Neural cell (in vitro differentiated cells): ENCODE measurements around the gene DAZAP1. TPM values are rescaled to one million over a fixed set of nuclear protein-coding genes. Genes with fewer than 3 reads are reported as not detected.

Source experiments
- H2AFZ ChIP-seq: fragments of 200-600, 300-800 bp; sonication (generic), shearing (Covaris generic); 2 replicates; pipeline ENCODE4 v1.6.0; 2014; ENCODE audit warnings: low read depth, mild to moderate bottlenecking, antibody characterized with exemption, low read length, moderate library complexity
- H3F3A ChIP-seq: fragments of 200-600 bp; shearing (Covaris generic); 2 replicates; pipeline ENCODE4 v1.6.1; 2016; ENCODE audit warnings: mild to moderate bottlenecking, moderate library complexity, mixed read lengths, antibody characterized with exemption, low read length; ENCODE audit not compliant: insufficient read depth, poor library complexity, severe bottlenecking
- H3K27ac ChIP-seq: fragments of 200-600, 300-800 bp; sonication (generic), shearing (Covaris generic); 2 replicates; pipeline ENCODE4 v1.5.1; 2014; ENCODE audit warnings: mild to moderate bottlenecking, low read length, moderate library complexity
- H3K27me3 ChIP-seq: fragments of 300-800, 200-600 bp; sonication (generic), shearing (Covaris generic); 2 replicates; pipeline ENCODE4 v1.6.0; 2014; ENCODE audit warnings: mild to moderate bottlenecking, low read depth, low read length, moderate library complexity; ENCODE audit not compliant: insufficient read depth
- H3K36me3 ChIP-seq: fragments of 300-800, 200-600 bp; sonication (generic), shearing (Covaris generic); 2 replicates; pipeline ENCODE4 v1.5.1; 2014; ENCODE audit warnings: mild to moderate bottlenecking, antibody characterized with exemption, low read length, moderate library complexity; ENCODE audit not compliant: insufficient read depth
- H3K4me2 ChIP-seq: fragments of 300-800, 200-600 bp; sonication (generic), shearing (Covaris generic); 2 replicates; pipeline ENCODE4 v1.6.0; 2014; ENCODE audit warnings: mild to moderate bottlenecking, low read length
- H3K4me3 ChIP-seq: fragments of 300-800, 200-600 bp; sonication (generic), shearing (Covaris generic); 2 replicates; pipeline ENCODE4 v1.5.1; 2014; ENCODE audit warnings: mild to moderate bottlenecking, low read length, moderate library complexity
- H3K79me2 ChIP-seq: fragments of 200-600 bp; shearing (Covaris generic); replicated peaks from 2 replicates; pipeline ENCODE4 v1.6.0; 2014; ENCODE audit warnings: mild to moderate bottlenecking, low read length, moderate library complexity; ENCODE audit not compliant: insufficient read depth
- H3K9ac ChIP-seq: fragments of 300-800, 200-600 bp; sonication (generic), shearing (Covaris generic); 2 replicates; pipeline ENCODE4 v1.6.1; 2016; ENCODE audit warnings: mild to moderate bottlenecking, low read length, mixed read lengths
- H3K9me2 ChIP-seq: fragments of 200-600 bp; shearing (Covaris generic); 2 replicates; pipeline ENCODE4 v1.6.1; 2016; ENCODE audit warnings: mild to moderate bottlenecking, low read length, mixed read lengths; ENCODE audit not compliant: insufficient read depth
- H3K9me3 ChIP-seq: fragments of 200-600, 300-800 bp; sonication (generic), shearing (Covaris generic); 2 replicates; pipeline ENCODE4 v1.6.1; 2016; ENCODE audit warnings: mild to moderate bottlenecking, mixed run types, low read length, moderate library complexity, mixed read lengths
- H4K20me1 ChIP-seq: fragments of 200-600 bp; shearing (Covaris generic); 2 replicates; pipeline ENCODE4 v1.6.1; 2016; ENCODE audit warnings: mild to moderate bottlenecking, mixed run types; ENCODE audit not compliant: insufficient read depth
- CTCF ChIP-seq: fragments of 450-650 bp; IDR thresholded peaks from 2 replicates; pipeline ENCODE4 v1.5.1; 2014; ENCODE audit warnings: antibody characterized with exemption, mild to moderate bottlenecking, moderate library complexity; ENCODE audit not compliant: poor library complexity, severe bottlenecking
- EP300 ChIP-seq: fragments of 450-650 bp; conservative IDR thresholded peaks from 2 replicates; pipeline ENCODE4 v1.6.1; 2014; ENCODE audit warnings: antibody characterized with exemption, mild to moderate bottlenecking, moderate library complexity; ENCODE audit not compliant: poor library complexity, severe bottlenecking
- EZH2 ChIP-seq: fragments of 200-600, 300-800 bp; shearing (Covaris generic), sonication (generic); IDR thresholded peaks from 2 replicates; pipeline ENCODE4 v1.6.1; 2014; ENCODE audit warnings: antibody characterized with exemption, low read length, borderline replicate concordance, mild to moderate bottlenecking; ENCODE audit not compliant: insufficient read depth, poor library complexity, severe bottlenecking
- MXI1 ChIP-seq: fragments of 450-650 bp; conservative IDR thresholded peaks from 2 replicates; pipeline ENCODE4 v1.6.1; 2014; ENCODE audit warnings: antibody characterized with exemption, mild to moderate bottlenecking; ENCODE audit not compliant: poor library complexity, severe bottlenecking
- POLR2AphosphoS5 ChIP-seq: IDR thresholded peaks from 2 replicates; pipeline ENCODE4 v1.6.1; 2012
- RAD21 ChIP-seq: fragments of 450-650 bp; conservative IDR thresholded peaks from 2 replicates; pipeline ENCODE4 v1.6.1; 2014; ENCODE audit warnings: antibody characterized with exemption, mild to moderate bottlenecking, moderate library complexity
- SMC3 ChIP-seq: fragments of 450-650 bp; conservative IDR thresholded peaks from 2 replicates; pipeline ENCODE4 v1.6.1; 2014; ENCODE audit warnings: antibody characterized with exemption, mild to moderate bottlenecking, moderate library complexity; ENCODE audit not compliant: poor library complexity
- TAF1 ChIP-seq: IDR thresholded peaks from 2 replicates; pipeline ENCODE4 v1.6.1; 2012; ENCODE audit warnings: low read depth
- polyA plus RNA-seq: library from polyadenylated mRNA; depleted of rRNA; stranded (reverse); fragments of >200 nt; gene quantifications from 2 replicates; pipeline ENCODE4 v1.2.3, GENCODE V29; 2014
- TF ChIP-seq, protein P1 (sequence below): IDR thresholded peaks from 2 replicates; pipeline ENCODE4 v1.6.1; 2012; ENCODE audit warnings: borderline replicate concordance

The DAZAP1 gene
- polyA plus RNA-seq, 1 donor from 2014 or later: 60.5 TPM

GRCh38 chr19:1438035-1438932 is 30.9 kb downstream of the DAZAP1 start, which contains the start of gene RPS15:
Gene RPS15, plus strand, starts transcription at chr19:1438396. Its CDS starts 30 bp downstream, at chr19:1438426.
- no peak within 1 kb of the TSS for H2AFZ ChIP-seq
- H3K9me2 ChIP-seq: no peaks in the 10 kb centered on the region
- no peaks in the 10 kb centered on the region for H3K36me3 ChIP-seq
- peak within 1 kb of the TSS; percentile 44 for H3K4me2 ChIP-seq
- peaks cover 4% of the 10 kb centered on the region for H3F3A ChIP-seq
- H3K9me3 ChIP-seq: no peaks in the 10 kb centered on the region
- peaks cover 4% of the 10 kb centered on the region for H4K20me1 ChIP-seq
- H3K27me3 ChIP-seq: no peaks in the 10 kb centered on the region
- peak within 1 kb of the TSS; percentile 82 for H3K27ac ChIP-seq
- H3K9ac ChIP-seq: peak within 1 kb of the TSS; percentile 81
- H3K4me3 ChIP-seq: peak within 1 kb of the TSS; percentile 96
- peaks cover 14% of the 10 kb centered on the region for H3K79me2 ChIP-seq
- TF ChIP-seq EZH2: no peak
- peak; percentile 86 for TF ChIP-seq MXI1
- peak; percentile 98 for TF ChIP-seq CTCF
- TF ChIP-seq EP300: peak; percentile 71
- TF ChIP-seq, protein P1, sequence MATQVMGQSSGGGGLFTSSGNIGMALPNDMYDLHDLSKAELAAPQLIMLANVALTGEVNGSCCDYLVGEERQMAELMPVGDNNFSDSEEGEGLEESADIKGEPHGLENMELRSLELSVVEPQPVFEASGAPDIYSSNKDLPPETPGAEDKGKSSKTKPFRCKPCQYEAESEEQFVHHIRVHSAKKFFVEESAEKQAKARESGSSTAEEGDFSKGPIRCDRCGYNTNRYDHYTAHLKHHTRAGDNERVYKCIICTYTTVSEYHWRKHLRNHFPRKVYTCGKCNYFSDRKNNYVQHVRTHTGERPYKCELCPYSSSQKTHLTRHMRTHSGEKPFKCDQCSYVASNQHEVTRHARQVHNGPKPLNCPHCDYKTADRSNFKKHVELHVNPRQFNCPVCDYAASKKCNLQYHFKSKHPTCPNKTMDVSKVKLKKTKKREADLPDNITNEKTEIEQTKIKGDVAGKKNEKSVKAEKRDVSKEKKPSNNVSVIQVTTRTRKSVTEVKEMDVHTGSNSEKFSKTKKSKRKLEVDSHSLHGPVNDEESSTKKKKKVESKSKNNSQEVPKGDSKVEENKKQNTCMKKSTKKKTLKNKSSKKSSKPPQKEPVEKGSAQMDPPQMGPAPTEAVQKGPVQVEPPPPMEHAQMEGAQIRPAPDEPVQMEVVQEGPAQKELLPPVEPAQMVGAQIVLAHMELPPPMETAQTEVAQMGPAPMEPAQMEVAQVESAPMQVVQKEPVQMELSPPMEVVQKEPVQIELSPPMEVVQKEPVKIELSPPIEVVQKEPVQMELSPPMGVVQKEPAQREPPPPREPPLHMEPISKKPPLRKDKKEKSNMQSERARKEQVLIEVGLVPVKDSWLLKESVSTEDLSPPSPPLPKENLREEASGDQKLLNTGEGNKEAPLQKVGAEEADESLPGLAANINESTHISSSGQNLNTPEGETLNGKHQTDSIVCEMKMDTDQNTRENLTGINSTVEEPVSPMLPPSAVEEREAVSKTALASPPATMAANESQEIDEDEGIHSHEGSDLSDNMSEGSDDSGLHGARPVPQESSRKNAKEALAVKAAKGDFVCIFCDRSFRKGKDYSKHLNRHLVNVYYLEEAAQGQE: peak; percentile 97
- peak; percentile 98 for TF ChIP-seq TAF1
- TF ChIP-seq RAD21: peak; percentile 58
- TF ChIP-seq POLR2AphosphoS5: peak; percentile 98
- TF ChIP-seq SMC3: peak; percentile 70

GRCh38 chr19:1438933-1439354 is 31.6 kb downstream of the DAZAP1 start:
- peak overlapping the region; percentile 82 for H3K27ac ChIP-seq
- H4K20me1 ChIP-seq: peaks cover 4% of the 10 kb centered on the region
- no peak overlapping the region for H2AFZ ChIP-seq
- H3K9ac ChIP-seq: peak overlapping the region; percentile 81
- peak overlapping the region; percentile 44 for H3K4me2 ChIP-seq
- H3K79me2 ChIP-seq: peaks cover 14% of the 10 kb centered on the region
- no peaks in the 10 kb centered on the region for H3K27me3 ChIP-seq
- H3K9me3 ChIP-seq: no peaks in the 10 kb centered on the region
- no peaks in the 10 kb centered on the region for H3K9me2 ChIP-seq
- peaks cover 4% of the 10 kb centered on the region for H3F3A ChIP-seq
- peak overlapping the region; percentile 96 for H3K4me3 ChIP-seq
- TF ChIP-seq SMC3 (no peak), CTCF (no peak), EZH2 (no peak), POLR2AphosphoS5 (no peak)
- TF ChIP-seq, protein P1: no peak
- H3K36me3 ChIP-seq: no peaks in the 10 kb centered on the region
